Activated CD8-positive, alpha-beta T cell treated with anti-CD3 and anti-CD28 coated beads for 36 hours (primary cell): ENCODE measurements around the gene RCSD1. TPM values are rescaled to one million over a fixed set of nuclear protein-coding genes. Genes with fewer than 3 reads are reported as not detected.

ENCODE experiments used
- ATAC-seq: fragments of 200-7000 bp; cut with Tn5 transposase; one replicate; pipeline ENCODE4 v1.10.0; 2021; ENCODE audit warnings: mild to moderate bottlenecking, moderate library complexity
- CTCF ChIA-PET: fragments of 350-600 bp; sonication (Branson Sonifier 250); formaldehyde crosslinking; loops from one replicate; lab custom pipeline; 2021; ENCODE audit warnings: antibody characterized with exemption; lab: Charles Lee
- POLR2A ChIA-PET: fragments of 350-600 bp; sonication (Branson Sonifier 250); formaldehyde crosslinking; loops from one replicate; lab custom pipeline; 2021; ENCODE audit warnings: antibody characterized with exemption; lab: Charles Lee
- DNase-seq: peaks from one replicate; pipeline ENCODE4 v3.0.0-alpha.2; 2020
- H3K27ac Mint-ChIP-seq: one replicate; pipeline ENCODE4 v1.8.0; 2021; ENCODE audit warnings: mild to moderate bottlenecking, mixed read lengths
- H3K27me3 Mint-ChIP-seq: one replicate; pipeline ENCODE4 v1.8.0; 2021; ENCODE audit warnings: mixed read lengths
- H3K36me3 Mint-ChIP-seq: one replicate; pipeline ENCODE4 v1.8.0; 2021; ENCODE audit warnings: low read depth, mixed read lengths
- H3K4me1 Mint-ChIP-seq: one replicate; pipeline ENCODE4 v1.8.0; 2021; ENCODE audit warnings: low read depth, mixed read lengths
- H3K4me3 Mint-ChIP-seq: one replicate; pipeline ENCODE4 v1.8.0; 2021; ENCODE audit warnings: mild to moderate bottlenecking, moderate library complexity, mixed read lengths
- H3K9me3 Mint-ChIP-seq: one replicate; pipeline ENCODE4 v1.8.0; 2021; ENCODE audit warnings: mixed read lengths
- intact Hi-C: fragments of 100-400 bp; cut with micrococcal nuclease; formaldehyde crosslinking; loops from one replicate; pipeline ENCODE4 v1.10.0; 2022
- total RNA-seq, 2 experiments: library from RNA; stranded (reverse); gene quantifications; one replicate each; pipeline ENCODE4 v1.2.3, GENCODE V29; 2021
- TF ChIP-seq, protein P1 (sequence below): fragments of 200-600 bp; IDR thresholded peaks from one replicate; pipeline ENCODE4 v1.8.0; 2022; ENCODE audit warnings: antibody characterized with exemption, mild to moderate bottlenecking

RCSD1 gene
- total RNA-seq, 2 experiments from 2014 or later: 66.4 to 67.9 TPM

DNA sequence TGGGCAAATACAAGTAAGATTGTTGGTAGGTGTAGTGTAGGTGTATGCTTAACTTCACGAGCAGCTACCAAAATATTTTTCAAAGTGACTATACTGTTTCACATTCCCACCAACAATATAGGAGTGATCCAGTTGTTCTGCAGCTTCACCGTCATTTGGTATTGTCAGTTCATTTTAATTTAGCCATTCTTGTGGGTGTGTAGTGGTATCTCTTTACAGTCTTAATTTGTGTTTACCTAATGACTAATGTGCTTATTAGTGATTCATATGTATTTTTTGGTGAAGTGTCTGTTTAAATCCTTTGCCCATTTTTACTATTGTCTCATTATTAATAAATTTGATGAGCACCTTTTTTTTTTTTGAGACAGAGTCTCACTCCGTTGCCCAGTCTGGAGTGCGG, 35.4 kb downstream of the RCSD1 start:
- H3K4me1 Mint-ChIP-seq: peaks cover 82% of the 10 kb centered on the region
- H3K9me3 Mint-ChIP-seq: no peaks in the 10 kb centered on the region
- intact Hi-C loops: no loop called here
- H3K27ac Mint-ChIP-seq: no peak overlapping the region
- no peak overlapping the region for H3K4me3 Mint-ChIP-seq
- peaks cover 38% of the 10 kb centered on the region for H3K36me3 Mint-ChIP-seq
- no peak for ATAC-seq
- DNase-seq: no peak
- CTCF ChIA-PET: interaction anchor here (1.1 to 4.2 kb wide), 3 partner anchors 9 to 29 kb away, joined by 3 to 17 read pairs (median 4); no protein-coding TSS in a partner anchor
- POLR2A ChIA-PET: interaction anchor here (0.6 to 1.2 kb wide), 2 partner anchors 9 to 30 kb away, joined by 3 read pairs; no protein-coding TSS in a partner anchor
- TF ChIP-seq, protein P1, sequence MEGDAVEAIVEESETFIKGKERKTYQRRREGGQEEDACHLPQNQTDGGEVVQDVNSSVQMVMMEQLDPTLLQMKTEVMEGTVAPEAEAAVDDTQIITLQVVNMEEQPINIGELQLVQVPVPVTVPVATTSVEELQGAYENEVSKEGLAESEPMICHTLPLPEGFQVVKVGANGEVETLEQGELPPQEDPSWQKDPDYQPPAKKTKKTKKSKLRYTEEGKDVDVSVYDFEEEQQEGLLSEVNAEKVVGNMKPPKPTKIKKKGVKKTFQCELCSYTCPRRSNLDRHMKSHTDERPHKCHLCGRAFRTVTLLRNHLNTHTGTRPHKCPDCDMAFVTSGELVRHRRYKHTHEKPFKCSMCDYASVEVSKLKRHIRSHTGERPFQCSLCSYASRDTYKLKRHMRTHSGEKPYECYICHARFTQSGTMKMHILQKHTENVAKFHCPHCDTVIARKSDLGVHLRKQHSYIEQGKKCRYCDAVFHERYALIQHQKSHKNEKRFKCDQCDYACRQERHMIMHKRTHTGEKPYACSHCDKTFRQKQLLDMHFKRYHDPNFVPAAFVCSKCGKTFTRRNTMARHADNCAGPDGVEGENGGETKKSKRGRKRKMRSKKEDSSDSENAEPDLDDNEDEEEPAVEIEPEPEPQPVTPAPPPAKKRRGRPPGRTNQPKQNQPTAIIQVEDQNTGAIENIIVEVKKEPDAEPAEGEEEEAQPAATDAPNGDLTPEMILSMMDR: no peak
- H3K27me3 Mint-ChIP-seq: no peaks in the 10 kb centered on the region

DNA sequence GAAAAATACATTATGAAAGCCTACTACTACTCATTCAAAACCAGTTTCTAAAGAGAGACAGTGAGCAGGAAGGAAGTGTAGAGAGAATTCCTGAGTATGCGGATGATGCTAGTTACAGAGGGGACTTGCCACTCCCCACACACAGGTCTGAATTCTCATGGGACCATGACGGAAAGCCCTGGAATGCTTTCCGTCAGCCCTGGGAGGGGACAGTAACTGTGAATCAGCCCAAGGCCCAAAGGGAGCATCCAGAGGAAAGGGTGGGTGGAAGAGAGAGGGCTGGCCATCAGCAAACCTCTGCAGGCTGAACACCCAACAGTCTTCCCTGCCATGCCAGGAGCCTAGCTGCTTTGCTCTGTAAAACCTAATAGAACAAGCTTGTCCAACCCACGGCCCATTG, 36.4 kb downstream of the RCSD1 start:
- no peak for ATAC-seq

DNA sequence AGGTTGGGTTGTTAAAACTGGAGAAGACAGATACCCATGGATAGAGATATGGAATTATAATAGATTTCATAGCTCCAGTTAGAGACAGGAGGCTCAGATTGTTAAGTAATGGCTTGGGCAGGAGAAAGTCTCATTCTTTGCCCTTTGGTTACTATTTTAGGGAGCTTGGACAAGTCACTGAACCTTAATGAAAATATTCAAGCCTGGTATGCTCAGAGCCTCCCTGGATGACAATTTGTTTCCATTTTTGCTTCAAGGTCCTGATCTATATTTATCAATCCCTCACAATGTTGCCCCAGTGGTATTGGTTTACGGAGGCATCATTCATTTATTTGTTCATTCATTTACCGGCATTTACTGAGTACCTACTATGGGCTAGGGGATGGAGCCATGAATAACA, 37.5 kb downstream of the RCSD1 start:
- H3K9me3 Mint-ChIP-seq: no peaks in the 10 kb centered on the region
- TF ChIP-seq, protein P1: no peak
- peaks cover 54% of the 10 kb centered on the region for H3K36me3 Mint-ChIP-seq
- H3K4me3 Mint-ChIP-seq: no peak overlapping the region
- DNase-seq: no peak
- peak overlapping the region; percentile 11 for H3K27ac Mint-ChIP-seq
- no peaks in the 10 kb centered on the region for H3K27me3 Mint-ChIP-seq
- POLR2A ChIA-PET: no interaction called here
- no peak for ATAC-seq
- peaks cover 85% of the 10 kb centered on the region for H3K4me1 Mint-ChIP-seq
- CTCF ChIA-PET: interaction anchor here (3.0 to 4.2 kb wide), 2 partner anchors 20 to 21 kb away, joined by 11 to 17 read pairs; no protein-coding TSS in a partner anchor
- intact Hi-C loops: no loop called here

More for the DNA sequence above, 36.4 kb downstream of the RCSD1 start:
- no peak overlapping the region for H3K4me3 Mint-ChIP-seq
- TF ChIP-seq, protein P1: no peak
- H3K4me1 Mint-ChIP-seq: peaks cover 85% of the 10 kb centered on the region
- H3K27me3 Mint-ChIP-seq: no peaks in the 10 kb centered on the region
- no peaks in the 10 kb centered on the region for H3K9me3 Mint-ChIP-seq
- CTCF ChIA-PET: interaction anchor here (1.1 to 4.2 kb wide), 4 partner anchors 10 to 28 kb away, joined by 3 to 17 read pairs (median 4); no protein-coding TSS in a partner anchor
- H3K27ac Mint-ChIP-seq: peak overlapping the region; percentile 12
- POLR2A ChIA-PET: interaction anchor here (1.0 to 1.2 kb wide), 2 partner anchors 9 to 10 kb away, joined by 3 read pairs; no protein-coding TSS in a partner anchor
- DNase-seq: no peak
- intact Hi-C loops: no loop called here
- H3K36me3 Mint-ChIP-seq: peaks cover 46% of the 10 kb centered on the region

DNA sequence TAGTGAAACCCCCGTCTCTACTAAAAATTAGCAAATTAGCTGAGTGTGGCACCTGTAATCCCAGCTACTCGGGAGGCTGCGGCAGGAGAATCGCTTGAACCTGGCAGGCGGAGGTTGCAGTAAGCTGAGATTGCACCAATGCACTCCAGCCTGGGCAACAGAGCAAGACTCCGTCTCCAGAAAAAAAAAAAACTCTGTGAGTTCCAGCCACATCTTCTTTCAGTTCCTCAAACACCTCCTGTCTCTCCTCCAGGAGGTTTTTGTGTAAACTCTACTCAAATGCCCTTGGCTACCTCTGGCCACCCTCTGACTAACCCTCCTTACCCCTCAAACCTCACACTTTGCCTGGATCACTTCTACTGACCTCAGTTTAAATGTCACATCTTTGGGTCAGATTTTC, 38.1 kb downstream of the RCSD1 start:
- ChIA-PET CTCF (interaction anchor here (1.4 to 3.0 kb wide), 3 partner anchors 13 to 20 kb away, joined by 4 to 11 read pairs (median 5); no protein-coding TSS in a partner anchor), POLR2A (interaction anchor here (0.9 to 1.2 kb wide), 3 partner anchors 10 to 22 kb away, joined by 3 read pairs; no protein-coding TSS in a partner anchor)
- H3K4me1 Mint-ChIP-seq: peaks cover 85% of the 10 kb centered on the region
- DNase-seq: no peak
- no peaks in the 10 kb centered on the region for H3K27me3 Mint-ChIP-seq
- H3K27ac Mint-ChIP-seq: peak overlapping the region; percentile 53
- H3K9me3 Mint-ChIP-seq: no peaks in the 10 kb centered on the region
- intact Hi-C loops: no loop called here
- TF ChIP-seq, protein P1: no peak
- peaks cover 50% of the 10 kb centered on the region for H3K36me3 Mint-ChIP-seq
- no peak overlapping the region for H3K4me3 Mint-ChIP-seq
- no peak for ATAC-seq
